GM19468 (cell line): ENCODE data around the gene MS4A6A.
"Not testable (repeated sequence)": the region's sequence is repeated elsewhere in the genome, so short reads cannot be mapped to it uniquely, and the experiment has no call there.

Source experiments
- ATAC-seq: cut with Tn5 transposase; IDR thresholded peaks from one replicate; pipeline ENCODE4 v1.9.1; 2021; ENCODE audit warnings: mild to moderate bottlenecking, moderate library complexity, moderate number of reproducible peaks; ENCODE audit not compliant: unreplicated experiment; ENCODE audit errors: extremely low read depth

Gene MS4A6A

DNA sequence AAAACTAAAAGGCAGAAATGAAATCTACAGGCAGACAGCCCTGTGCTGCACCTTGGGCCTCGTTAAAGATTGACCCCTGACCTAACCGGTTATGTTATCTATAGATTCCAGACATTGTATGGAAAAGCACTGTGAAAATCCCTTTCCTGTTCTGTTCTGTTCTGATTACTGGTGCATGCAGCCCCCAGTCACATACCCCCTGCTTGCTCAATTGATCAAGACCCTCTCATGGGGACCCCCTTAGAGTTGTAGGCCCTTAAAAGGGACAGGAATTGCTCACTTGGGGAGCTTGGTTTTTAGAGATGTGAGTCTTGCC is 2.6 kb upstream of the MS4A6A start:
- not testable (repeated sequence) for ATAC-seq

DNA sequence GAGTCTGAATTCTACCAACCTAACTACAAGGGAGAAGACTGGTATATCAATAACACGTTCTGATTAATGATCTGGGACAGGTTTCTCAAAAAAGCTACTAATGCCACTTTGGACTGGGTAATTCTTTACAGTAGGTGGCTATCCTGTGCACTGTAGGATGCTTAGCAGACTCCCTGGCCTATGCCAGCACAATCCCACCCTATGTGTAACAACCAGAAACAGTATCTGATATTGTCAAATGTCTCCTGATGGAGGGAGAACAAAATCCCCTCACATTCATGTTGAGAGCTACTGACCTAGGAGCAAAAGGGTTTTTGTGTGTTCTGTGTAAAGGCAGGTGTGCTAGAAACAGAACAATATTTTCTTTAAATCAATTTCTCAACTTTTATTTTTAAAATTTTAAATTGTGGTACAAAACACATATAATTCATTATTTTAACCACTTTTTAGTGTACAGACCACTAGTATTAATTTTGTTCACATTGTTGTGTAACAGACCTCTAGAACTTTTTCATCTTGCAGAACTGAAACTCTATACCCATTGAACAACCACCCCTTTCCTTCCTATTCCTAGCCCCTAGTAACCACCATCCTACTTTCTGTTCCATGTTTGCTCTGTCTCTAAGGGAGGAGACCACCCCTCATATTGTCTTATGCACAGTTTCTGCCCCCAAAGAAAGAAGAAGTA is 2.1 kb upstream of the MS4A6A start:
- ATAC-seq: peak; percentile 46

DNA sequence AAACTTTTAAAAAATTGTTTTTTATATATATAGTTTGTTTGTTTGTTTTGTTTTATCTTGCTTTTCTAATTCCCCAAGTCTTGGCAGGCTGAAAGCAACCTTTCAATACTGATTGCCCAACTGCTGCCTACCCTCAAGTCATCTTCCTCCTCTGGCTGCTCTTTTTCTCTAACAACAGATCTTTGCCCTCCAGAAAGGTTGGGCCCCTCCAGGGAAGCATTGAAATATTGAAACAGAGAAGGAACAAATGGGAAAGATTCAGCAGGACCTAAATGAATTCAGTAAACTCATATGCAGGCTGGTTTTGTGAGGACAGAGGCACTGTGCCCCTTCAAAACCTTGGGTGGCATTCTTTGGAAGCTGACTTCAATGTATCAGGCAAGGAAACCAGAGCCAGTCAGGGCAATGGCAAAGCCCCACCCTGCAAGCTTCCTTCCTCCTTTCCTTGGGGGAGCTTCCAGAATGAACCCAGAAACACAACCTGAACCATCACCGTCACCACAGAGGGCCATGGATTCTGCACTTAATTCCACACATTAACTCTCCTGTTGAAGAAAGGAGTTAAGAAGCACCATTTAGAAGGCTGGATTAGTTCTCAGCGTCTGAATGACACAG is 815 bp upstream of the MS4A6A start:
- ATAC-seq: no peak

DNA sequence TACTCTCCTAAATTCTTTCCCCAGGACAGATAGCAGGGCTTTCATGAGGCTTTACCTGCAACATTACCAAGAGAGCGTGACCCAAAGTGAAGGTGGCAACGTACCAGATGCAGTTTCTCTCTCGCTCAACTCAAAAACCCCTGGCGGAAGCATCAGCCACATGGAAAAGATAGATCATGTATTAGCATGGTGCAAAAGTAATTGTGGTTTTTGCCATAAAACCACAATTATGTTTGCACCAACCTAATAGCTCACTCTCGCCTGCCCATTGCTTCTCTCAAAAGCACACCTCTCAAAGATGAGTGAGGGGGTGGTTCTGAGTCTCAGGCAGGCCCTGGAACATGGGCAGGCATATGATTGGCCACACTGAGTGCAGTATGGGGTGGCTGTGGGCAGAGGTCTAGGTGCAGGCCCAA is 7.0 kb downstream of the MS4A6A start:
- peak; percentile 17 for ATAC-seq

DNA sequence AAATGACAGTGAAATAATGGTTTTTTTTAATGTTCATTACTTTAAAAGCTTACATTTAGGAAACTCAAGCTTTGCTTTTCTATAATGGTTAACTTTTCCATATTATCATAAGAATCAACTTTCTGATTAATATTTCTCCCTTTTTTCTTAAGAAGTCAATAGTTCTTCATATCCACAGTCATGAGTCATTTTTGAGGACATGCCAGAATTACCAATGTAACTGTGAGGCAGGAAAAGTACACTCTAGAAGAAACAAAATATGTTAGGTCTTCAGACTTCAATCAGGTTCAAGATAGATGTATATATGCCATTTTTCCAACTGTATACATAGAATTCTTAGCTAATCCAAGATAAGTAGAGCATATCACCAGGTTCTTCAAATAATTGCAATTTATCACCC is 10.9 kb downstream of the MS4A6A start:
- no peak for ATAC-seq

DNA sequence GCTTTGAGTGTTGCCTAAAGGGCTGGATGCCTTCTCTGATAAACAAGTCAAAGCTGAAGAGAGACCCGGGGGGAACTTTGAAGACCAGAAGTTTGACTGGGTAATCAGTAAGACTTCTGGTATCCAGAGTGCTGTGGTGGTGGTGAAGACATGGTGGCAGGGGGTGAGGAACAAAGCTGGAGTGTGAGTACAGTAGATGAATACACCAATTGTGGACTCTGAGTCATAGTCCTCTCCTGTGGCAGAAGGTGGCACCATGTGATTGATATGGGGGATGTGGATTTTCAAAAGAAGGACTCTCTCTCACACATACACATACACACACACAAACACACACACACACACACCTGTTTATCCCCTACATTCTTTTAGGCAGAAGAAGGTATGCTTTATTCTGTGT is 12.3 kb downstream of the MS4A6A start:
- ATAC-seq: no peak

DNA sequence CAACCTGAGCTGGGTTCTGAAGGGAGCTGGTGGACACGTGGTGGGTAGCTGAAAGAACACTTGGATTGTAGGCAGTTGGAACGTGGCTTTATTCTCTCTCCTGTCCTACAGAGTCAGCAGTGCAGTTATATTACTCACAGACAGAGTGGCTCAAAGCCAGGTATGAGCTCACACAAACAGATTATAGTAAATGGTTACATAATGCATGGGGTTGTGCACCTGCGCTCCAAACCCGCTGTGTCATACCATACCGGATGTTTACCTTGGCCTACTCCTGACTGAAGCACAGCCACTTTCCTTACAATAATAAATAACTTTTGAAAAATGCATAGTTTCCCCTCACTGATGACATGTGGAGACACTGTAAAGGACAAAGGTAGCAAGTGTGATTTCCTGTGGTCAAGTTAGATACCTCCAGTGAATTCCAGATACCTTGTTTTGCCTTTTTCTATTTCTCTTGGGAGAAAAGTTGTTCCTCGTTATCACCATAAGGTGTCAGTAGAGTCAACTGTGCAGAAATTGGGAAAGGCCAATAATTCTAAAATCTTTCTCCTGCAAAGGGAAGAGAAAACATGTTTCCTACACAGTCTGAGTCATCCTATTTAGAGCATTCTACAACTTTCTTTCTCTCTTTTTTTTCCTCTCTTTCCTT is 13.5 kb downstream of the MS4A6A start:
- ATAC-seq: no peak

DNA sequence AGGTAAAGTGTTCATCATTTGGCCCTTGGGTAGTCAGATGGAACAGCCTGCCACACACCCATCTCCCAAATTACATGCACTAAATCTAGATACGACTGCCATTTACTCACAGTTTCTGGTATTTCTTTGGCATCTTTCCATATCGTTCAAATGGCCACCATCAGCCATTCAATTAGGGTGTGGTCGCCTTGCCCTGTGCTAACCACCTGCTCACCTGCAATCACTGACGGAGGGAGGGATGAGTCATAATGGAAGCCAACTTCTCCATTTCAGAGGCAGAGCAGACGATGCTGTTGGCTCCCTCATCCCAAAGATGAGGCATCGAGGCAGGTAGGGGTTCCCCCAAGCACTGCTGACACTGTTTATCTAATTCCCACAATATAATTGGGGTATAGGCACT is 14.6 kb downstream of the MS4A6A start:
- no peak for ATAC-seq

DNA sequence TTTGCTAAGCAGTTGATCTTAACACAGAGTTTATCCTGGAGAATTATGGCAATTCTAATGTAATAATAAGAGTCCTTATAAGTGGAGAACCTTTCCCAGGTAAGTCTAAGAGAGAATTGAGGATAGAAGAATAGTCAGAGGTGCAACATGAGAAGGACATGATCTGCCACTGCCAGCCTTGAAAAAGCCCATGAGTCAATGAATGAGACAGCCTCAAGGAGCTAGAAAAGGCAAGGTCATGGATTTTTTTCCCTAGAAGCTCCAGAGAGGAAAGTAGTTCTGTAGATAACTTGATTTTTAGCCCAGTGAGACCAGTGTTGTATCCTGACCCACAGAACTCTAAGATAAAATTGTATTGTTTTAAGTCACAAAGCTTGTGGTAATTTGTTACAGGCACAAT is 16.9 kb downstream of the MS4A6A start:
- ATAC-seq: no peak

DNA sequence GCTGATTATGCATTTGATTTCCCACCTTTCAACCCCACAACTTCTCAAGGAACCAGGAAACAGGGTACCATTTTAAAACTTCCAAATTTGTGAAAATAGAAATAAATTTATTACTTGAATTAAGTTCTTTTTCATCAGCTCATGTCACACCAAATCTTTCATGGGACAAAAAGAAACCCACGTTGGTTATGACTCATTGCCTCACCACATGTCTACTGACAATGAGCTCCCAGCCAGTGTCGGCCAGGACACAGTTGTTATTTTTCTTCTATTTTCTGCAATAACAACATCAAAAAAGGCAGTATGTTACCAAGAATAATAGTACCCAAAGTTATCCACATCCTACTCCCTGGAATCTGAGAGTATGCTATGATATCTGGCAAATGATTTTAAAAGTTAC is 17.3 kb downstream of the MS4A6A start:
- no peak for ATAC-seq

DNA sequence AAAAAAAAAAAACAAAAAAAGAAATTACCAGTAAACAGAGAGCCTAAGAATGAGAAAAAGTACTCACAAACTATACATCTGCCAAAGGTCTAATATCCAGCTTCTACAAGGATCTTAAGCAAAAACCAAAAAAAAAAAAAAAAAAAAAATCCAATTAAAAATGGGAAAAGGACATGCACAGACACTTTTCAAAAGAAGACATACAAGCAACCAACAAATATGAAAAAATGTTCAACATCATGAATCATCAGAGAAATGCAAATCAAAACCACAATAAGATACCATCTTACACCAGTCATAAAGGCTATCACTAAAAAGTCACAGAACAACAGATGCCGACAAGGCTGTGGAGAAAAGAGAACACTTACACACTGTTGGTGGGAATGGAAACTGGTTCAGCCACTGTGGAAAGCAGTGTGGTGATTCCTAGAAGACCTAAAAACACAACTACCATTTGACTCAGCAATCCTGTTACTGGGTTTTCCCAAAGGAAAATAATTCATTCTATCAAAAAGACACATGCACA is 18.3 kb downstream of the MS4A6A start:
- ATAC-seq: no peak

DNA sequence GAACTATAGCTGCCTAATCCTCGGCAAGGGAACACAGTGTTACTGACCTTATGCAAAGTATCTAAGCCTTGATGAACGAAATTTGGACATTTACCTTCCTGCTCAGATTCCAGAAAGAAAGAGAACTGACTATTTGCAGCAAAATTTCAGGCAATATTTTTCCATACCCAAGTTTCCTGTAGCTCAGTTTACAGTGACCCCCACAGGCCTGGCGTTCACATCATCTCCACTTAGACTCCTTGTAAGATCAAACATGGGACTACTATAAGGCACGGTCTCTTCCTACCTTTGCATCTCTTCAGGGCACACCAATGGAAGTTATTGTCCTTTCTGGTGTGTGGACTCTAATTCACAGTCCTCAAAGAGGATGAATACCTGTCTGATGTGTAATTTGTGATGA is 21.1 kb downstream of the MS4A6A start:
- no peak for ATAC-seq

DNA sequence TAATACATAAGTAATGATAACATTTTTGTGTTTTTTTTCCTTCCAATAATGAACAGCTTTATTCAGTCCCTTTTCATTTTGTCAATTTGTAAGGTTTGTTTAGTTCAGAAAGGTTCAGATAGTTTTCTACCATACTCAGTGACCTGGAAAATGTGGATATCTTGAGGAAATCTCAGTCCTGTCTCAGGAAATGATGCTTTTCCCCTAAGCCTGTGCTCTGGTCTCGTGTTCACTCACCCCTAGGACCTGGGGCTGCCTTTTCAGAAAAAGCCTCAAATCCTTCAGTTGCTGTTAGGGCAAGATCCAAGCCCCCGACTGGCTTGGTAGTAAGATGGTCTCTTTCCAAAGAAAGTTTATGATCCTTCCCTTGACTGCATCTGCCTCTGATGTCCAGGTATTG is 21.8 kb downstream of the MS4A6A start:
- no peak for ATAC-seq

DNA sequence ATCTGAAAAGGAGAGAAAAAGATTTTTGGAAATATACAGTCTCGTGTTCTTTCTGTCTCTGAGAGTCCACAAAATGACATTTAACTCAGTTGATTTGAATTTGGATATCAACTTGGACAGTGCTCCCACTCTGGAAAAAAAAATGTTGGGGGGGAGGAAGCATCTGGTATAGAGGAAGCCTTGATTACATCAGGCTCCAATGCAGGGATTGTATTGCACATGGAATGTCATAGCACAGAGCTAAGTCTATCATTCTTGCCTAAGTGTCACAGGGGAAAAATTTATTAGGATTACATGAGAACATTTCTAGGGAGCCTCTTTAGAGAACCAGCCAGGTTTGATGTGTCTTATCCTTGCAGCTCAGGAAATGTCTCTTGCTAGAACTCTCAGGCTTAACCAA is 23.0 kb downstream of the MS4A6A start:
- ATAC-seq: no peak

DNA sequence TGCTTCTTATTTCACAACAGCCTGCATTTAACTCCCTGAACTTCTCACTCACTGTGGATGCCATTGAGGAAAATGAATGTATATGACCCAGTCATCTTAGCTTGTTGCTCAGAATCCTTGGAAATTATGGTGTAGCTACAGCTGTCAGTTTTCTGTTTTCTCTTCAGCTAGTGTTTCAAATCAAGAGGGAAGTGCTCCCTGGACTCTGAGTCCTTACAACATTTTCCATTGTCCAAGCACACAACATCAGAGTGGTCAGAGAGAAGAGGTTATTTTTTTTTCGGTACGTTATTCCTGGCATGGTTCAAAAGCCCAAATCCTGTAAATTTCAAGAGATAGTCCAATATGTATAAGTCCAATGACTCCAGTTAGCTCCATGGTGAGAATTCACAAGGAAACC is 23.6 kb downstream of the MS4A6A start:
- no peak for ATAC-seq

DNA sequence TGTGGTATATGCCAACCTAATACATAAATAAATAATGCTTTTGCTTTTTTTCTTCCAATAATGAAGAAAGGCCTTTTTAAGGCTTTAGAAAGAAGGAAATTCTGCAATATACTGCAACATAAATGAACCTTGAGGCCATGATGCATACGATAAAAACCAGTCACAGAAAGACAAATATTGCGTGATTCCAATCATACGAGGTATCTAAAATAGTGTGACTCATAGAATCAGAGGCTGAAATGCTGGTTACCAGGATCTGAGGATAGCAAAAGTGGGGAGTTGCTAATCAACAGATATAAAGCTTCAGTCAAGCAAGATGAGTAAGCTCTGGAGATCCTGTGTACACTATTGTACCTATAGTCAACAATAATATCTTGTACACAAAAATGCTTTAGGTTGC is 24.2 kb downstream of the MS4A6A start:
- ATAC-seq: no peak

DNA sequence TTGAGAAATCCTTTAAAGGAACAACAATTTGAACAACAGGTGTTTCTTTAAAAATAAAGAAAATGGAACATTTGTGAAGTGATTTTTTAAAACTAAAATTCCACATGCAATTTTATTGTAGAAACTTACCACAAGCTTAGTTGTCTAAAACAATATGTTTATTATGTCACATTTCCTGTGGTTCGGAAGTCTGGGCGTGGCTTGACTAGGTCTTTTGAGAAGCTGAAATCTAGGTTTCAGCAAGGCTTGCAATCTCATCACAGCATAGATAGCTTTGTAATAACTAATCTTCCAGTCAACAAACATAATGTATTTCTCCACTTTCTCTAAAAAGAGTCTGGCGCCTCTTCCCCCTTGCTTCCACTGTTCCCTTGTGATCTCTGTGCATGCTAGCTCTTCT is 27.0 kb downstream of the MS4A6A start:
- no peak for ATAC-seq

DNA sequence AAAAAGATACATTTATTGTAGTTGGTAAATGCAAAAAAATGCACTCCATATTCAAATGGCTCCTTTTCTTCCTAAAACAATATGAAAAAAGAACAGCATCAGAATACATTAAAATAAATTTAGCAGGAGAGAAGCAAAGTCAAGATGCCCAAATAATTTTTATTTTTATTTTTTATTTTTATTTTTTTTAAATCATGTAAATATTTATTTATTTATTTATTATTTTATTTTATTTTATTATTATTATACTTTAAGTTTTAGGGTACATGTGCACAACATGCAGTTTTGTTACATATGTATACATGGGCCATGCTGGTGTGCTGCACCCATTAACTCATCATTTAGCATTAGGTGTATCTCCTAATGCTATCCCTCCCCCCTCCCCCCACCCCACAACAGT is 30.2 kb downstream of the MS4A6A start:
- not testable (repeated sequence) for ATAC-seq

DNA sequence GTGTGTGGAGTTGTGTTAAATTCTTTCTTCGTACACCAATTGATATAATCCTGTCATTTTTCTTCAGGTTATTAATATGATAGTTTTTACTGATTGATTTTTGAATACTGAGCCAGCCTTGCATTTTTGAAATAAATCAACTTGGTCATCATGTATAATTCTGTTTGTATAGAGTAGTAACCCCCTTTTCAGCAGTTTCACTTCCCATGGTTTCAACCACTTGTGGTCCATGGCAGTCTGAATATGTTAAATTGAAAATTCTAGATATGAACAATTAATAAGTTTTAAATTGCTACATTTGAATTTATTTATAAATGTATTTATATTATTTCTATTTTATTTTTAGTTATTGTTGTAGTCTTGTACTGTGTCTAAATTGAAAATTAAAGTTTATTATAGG is 32.6 kb downstream of the MS4A6A start:
- ATAC-seq: no peak

DNA sequence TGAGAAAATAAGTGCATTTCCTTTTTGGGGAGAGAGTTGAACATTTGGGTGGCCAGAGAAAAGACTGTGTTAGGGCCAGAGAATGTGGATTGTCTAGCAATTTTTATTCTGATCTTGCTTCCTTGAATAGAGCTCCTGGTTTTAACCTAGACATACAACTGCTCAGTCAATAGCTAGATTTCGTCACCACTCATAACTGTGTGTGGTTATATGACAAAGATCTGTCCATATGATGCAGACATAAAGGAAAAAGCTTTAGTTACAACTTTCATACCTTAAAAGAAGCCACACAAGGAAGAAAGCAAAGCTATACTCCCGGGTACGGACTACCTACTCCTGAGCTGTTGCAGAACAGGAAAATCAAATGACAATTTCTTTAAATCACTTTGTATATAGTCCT is 37.2 kb downstream of the MS4A6A start:
- no peak for ATAC-seq

DNA sequence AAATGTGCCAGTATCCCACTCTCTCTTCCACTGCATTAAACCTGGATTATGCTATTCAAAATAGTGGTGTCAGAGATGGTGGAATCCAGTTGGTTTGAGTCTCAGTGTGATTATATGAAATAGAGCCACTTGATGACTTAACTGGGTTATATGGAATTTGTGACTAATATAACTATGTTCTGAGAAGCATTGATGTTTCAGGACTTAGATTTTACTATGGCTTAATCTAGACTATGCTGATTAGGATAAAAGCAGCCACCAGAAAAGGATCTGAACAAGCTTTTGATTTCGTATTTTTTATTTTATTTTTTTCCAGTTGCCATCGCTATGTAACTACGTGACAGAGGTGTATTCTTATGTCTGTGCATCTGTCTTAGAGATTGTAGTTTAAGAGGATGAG is 39.1 kb downstream of the MS4A6A start:
- no peak for ATAC-seq

DNA sequence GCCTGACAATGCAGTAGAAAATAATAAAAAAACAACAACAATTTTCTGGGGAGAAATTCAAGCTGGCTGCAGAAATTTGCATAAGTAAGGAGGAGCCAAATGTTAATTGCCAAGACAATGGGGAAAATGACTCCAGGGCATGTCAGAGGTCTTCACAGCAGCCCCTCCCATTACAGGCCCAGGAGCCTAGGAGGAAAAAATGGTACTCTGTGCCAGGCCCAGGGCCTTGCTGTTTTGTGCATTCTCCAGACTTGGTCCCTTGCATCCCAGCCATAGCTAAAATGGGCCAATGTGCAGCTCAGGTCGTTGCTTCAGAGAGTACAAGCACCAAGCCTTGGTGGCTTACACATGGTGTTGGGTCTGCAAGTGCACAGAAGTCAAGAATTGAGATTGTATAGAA is 49.0 kb downstream of the MS4A6A start:
- ATAC-seq: no peak
